Mammary epithelial cell (primary cell): ENCODE measurements around the gene KDM8.
"Not testable (repeated sequence)": the region's sequence is repeated elsewhere in the genome, so short reads cannot be mapped to it uniquely, and the experiment has no call there.

Experiments
- EZH2 ChIP-seq: IDR thresholded peaks from 2 replicates; pipeline ENCODE4 v1.6.1; 2012; ENCODE audit warnings: low read length, inconsistent platforms, borderline replicate concordance
- TF ChIP-seq, protein P1 (sequence below), 2 donors: IDR thresholded peaks in 1 of 2; conservative IDR thresholded peaks in 1 of 2; 2 replicates each; pipeline ENCODE4 v1.5.1; 2011 to 2012; ENCODE audit warnings: inconsistent platforms in 2 of 2, low read length in 2 of 2, mild to moderate bottlenecking in 2 of 2, control low read depth in 1 of 2, low read depth in 1 of 2; ENCODE audit not compliant: insufficient read depth in 1 of 2; ENCODE audit errors: extremely low read depth in 1 of 2

DNA sequence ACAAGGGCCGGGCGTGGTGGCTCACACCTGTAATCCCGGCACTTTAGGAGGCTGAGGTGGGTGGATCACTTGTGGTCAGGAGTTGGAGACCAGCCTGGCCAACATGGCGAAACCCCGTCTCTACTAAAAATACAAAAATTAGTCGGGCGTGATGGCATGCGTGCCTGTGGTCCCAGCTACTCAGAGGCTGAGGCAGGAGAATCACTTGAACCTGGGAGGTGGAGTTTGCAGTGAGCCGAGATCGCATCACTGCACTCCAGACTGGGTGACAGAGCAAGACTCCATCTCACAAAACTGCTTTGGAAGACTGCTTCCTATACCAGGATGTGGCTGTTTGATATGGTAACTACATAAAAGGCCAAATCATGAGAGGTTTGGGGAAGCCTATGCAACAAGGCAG, 3.8 kb downstream of the KDM8 start:
- TF ChIP-seq, protein P1, sequence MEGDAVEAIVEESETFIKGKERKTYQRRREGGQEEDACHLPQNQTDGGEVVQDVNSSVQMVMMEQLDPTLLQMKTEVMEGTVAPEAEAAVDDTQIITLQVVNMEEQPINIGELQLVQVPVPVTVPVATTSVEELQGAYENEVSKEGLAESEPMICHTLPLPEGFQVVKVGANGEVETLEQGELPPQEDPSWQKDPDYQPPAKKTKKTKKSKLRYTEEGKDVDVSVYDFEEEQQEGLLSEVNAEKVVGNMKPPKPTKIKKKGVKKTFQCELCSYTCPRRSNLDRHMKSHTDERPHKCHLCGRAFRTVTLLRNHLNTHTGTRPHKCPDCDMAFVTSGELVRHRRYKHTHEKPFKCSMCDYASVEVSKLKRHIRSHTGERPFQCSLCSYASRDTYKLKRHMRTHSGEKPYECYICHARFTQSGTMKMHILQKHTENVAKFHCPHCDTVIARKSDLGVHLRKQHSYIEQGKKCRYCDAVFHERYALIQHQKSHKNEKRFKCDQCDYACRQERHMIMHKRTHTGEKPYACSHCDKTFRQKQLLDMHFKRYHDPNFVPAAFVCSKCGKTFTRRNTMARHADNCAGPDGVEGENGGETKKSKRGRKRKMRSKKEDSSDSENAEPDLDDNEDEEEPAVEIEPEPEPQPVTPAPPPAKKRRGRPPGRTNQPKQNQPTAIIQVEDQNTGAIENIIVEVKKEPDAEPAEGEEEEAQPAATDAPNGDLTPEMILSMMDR (conservative IDR thresholded peaks at IDR 0.05 in 1 of 2, IDR thresholded peaks at IDR 0.05 in 1 of 2; ENCODE audit: extremely low read depth in 1 of 2, insufficient read depth in 1 of 2, low read depth in 1 of 2, low read length in 2 of 2): not testable (repeated sequence)
- not testable (repeated sequence) for TF ChIP-seq EZH2
